ENCODE results near the gene E2F7.

DNA sequence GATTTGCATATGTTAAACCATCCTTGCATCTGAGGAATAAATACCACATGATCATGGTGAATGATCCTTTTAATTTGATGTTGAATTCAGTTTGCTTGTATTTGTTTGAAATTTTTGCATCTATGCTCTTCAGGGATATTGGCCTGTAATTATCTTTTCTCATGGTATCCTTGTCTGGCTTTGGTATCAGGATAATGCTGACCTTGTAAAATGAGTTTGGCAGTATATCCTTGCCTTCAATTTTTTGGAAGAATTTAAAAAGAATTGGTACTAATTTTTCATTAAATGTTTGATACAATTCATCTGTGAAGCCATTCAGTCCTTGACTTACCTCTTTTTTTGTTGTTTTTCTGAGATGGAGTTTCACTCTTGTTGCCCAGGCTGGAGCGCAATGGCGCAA lies 85.2 kb downstream of the E2F7 start:
- TF ChIP-seq, protein P1, sequence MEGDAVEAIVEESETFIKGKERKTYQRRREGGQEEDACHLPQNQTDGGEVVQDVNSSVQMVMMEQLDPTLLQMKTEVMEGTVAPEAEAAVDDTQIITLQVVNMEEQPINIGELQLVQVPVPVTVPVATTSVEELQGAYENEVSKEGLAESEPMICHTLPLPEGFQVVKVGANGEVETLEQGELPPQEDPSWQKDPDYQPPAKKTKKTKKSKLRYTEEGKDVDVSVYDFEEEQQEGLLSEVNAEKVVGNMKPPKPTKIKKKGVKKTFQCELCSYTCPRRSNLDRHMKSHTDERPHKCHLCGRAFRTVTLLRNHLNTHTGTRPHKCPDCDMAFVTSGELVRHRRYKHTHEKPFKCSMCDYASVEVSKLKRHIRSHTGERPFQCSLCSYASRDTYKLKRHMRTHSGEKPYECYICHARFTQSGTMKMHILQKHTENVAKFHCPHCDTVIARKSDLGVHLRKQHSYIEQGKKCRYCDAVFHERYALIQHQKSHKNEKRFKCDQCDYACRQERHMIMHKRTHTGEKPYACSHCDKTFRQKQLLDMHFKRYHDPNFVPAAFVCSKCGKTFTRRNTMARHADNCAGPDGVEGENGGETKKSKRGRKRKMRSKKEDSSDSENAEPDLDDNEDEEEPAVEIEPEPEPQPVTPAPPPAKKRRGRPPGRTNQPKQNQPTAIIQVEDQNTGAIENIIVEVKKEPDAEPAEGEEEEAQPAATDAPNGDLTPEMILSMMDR (IDR thresholded peaks at IDR 0.05): no peak
- TF ChIP-seq EZH2 (IDR thresholded peaks at IDR 0.05): no peak

Data from neural progenitor cell (in vitro differentiated cells).